ENCODE data around the gene REM2. TPM values are rescaled to one million over a fixed set of nuclear protein-coding genes. Genes with fewer than 3 reads are reported as not detected.

The REM2 gene
- total RNA-seq, 1 donor from 2014 or later, result 0.41 TPM

DNA sequence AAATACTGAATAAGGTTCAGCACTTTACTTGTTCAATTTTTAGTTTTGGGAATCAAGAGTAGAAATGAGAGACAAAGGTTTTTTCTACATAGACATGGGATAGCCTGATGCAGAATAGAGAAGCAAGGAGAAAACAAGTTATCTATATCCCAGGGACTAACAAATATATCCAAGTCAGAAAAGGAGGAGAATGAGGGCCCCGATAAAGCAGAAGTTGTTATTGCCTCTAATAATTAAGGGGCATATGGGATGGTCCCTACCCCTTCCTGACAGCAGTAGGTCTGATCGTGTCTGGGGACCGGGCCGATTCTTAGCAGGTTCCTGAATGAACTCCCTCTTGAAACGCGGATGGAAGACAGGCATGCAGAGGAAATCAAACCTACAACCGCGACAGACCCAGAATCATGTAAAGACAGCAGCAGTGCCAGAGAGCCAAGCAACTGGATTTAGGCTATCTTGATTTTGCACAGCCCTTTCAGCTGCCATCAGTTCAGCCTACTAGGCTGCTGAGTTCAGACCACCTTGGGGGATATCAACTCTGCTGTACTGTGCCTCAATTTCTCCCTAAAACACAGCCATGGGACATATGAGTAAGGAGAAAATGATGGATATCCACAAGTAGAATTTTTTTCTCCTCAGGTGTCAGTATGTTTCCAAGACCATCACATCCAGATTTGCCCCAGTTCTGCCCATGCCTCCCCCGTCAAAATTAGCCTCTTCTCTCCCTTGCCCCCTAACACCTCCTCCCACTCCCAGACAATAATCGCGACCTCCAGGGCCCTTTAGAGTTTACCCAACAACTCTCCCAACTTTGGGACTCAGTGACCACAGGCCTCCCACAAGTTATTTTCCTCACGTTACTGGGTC is 45.4 kb downstream of the REM2 start:
- Histone ChIP-seq H3K4me1 (peaks cover 17% of the 10 kb centered on the region), H3K9me3 (no peaks in the 10 kb centered on the region), H3K36me3 (peaks cover 38% of the 10 kb centered on the region), H3K4me3 (peak overlapping the region; percentile 89), H3K27ac (peak overlapping the region; percentile 87), H3K27me3 (no peaks in the 10 kb centered on the region)
- DNase-seq (no peak), ATAC-seq (no peak)
- intact Hi-C loops (cut with DNase I), result no loop called here
- TF ChIP-seq, protein P1, sequence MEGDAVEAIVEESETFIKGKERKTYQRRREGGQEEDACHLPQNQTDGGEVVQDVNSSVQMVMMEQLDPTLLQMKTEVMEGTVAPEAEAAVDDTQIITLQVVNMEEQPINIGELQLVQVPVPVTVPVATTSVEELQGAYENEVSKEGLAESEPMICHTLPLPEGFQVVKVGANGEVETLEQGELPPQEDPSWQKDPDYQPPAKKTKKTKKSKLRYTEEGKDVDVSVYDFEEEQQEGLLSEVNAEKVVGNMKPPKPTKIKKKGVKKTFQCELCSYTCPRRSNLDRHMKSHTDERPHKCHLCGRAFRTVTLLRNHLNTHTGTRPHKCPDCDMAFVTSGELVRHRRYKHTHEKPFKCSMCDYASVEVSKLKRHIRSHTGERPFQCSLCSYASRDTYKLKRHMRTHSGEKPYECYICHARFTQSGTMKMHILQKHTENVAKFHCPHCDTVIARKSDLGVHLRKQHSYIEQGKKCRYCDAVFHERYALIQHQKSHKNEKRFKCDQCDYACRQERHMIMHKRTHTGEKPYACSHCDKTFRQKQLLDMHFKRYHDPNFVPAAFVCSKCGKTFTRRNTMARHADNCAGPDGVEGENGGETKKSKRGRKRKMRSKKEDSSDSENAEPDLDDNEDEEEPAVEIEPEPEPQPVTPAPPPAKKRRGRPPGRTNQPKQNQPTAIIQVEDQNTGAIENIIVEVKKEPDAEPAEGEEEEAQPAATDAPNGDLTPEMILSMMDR (IDR thresholded peaks at IDR 0.05), result no peak

DNA sequence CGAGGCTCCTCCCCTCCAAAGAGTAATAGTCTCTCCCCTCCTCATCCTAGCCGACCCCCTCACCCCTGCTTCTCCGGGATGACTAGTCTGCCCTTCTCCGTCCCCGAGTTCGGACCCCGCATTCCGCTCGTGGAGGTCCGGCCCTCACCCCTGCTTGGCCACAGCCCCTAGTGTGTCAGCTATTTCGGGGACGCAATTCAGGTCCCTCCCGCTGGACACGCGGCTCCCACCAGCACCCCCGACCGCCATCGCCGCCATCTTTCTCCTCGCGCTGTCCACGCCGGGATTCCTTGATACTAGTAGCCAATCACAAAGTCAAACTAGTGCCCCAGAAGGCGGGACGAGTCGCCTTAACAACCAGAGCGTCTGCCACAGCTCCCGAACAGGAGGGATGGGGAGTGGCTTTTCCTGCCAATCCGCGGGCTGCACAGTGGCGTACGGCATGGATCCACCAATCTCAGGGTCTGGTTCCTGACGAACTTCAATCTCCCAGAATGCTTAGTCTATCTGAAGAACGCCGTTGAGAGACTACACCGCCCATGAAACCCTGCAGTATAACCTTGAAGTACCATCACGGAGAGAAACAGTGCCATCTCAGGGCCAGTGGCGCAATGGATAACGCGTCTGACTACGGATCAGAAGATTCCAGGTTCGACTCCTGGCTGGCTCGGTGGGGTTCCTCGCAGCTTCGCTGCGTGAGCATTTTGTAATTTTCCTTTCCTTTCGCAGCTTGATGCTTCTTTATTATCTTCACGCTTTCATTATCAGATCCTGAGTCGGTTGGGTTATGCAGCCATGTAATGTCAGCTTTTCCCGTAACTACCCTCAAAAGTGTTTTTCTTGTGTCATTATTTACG is 46.3 kb downstream of the REM2 start, which contains the start of gene PRMT5:
TSS of gene PRMT5 (minus strand) at position 273 of the 857 bp plus-strand sequence. CDS start at position 258, 15 bp downstream.
- intact Hi-C loops (cut with DNase I), result no loop called here

DNA sequence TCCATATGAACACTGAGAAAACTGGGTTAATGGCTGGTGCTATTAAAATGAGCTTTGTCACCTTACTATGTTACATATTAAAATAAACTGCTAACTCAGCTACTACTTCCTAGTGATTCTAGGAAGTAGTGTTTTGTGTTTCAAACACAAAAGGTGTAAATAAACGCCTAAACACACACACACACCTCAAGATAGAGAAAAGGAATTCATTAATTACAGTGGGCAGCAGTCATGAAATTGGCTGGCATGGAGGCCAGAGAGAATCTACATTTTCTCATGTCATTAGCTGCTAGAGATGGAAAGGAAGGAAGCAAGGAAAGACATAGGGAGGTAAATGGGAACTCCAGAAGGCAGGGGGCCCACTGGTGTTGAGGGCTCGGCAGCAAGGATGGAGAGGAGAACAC is 46.9 kb downstream of the REM2 start:
- no peak for ATAC-seq
- intact Hi-C loops (cut with DNase I), result no loop called here

More for the DNA sequence above, 46.3 kb downstream of the REM2 start, which contains the start of gene PRMT5:
- ATAC-seq (peak; percentile 98), DNase-seq (peak; percentile 98)
- Histone ChIP-seq H3K4me3 (peak within 1 kb of the TSS; percentile 89), H3K36me3 (peaks cover 29% of the 10 kb centered on the region), H3K9me3 (no peaks in the 10 kb centered on the region), H3K4me1 (peaks cover 17% of the 10 kb centered on the region), H3K27me3 (no peaks in the 10 kb centered on the region), H3K27ac (peak within 1 kb of the TSS; percentile 87)
- TF ChIP-seq, protein P1 (IDR thresholded peaks at IDR 0.05), result no peak

DNA sequence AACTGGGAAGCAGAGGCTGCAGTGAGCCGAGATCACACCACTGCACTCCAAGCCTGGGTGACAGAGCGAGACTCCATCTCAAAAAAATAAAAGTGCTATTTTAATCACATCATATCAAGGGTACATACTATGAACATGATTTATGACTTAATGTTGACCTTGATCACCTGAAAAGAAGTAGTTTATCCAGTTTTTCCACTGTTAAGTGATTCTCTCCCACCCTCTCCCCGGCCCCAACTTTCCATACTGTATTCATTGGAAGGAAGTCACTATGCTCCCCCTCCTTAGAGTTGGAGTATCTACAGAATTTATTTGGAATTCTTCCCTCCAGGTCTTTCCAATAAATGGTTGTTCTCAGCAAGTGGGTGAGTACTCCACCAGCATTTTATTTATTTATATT is 49.1 kb downstream of the REM2 start:
- intact Hi-C loops (cut with DNase I), result no loop called here
- H3K27ac ChIP-seq, result no peak overlapping the region
- TF ChIP-seq, protein P1 (IDR thresholded peaks at IDR 0.05), result no peak
- no peak overlapping the region for H3K4me3 ChIP-seq
- H3K4me1 ChIP-seq, result peaks cover 17% of the 10 kb centered on the region
- peaks cover 1% of the 10 kb centered on the region for H3K36me3 ChIP-seq
- H3K9me3 ChIP-seq, result no peaks in the 10 kb centered on the region
- ATAC-seq (no peak), DNase-seq (no peak)
- H3K27me3 ChIP-seq, result no peaks in the 10 kb centered on the region

More for the DNA sequence above, 46.9 kb downstream of the REM2 start:
- peak overlapping the region; percentile 85 for H3K27ac ChIP-seq
- H3K4me3 ChIP-seq, result peak overlapping the region; percentile 89
- peaks cover 17% of the 10 kb centered on the region for H3K4me1 ChIP-seq
- H3K36me3 ChIP-seq, result peaks cover 23% of the 10 kb centered on the region
- TF ChIP-seq, protein P1 (IDR thresholded peaks at IDR 0.05), result no peak
- DNase-seq, result no peak
- H3K27me3 ChIP-seq, result no peaks in the 10 kb centered on the region
- H3K9me3 ChIP-seq, result no peaks in the 10 kb centered on the region

DNA sequence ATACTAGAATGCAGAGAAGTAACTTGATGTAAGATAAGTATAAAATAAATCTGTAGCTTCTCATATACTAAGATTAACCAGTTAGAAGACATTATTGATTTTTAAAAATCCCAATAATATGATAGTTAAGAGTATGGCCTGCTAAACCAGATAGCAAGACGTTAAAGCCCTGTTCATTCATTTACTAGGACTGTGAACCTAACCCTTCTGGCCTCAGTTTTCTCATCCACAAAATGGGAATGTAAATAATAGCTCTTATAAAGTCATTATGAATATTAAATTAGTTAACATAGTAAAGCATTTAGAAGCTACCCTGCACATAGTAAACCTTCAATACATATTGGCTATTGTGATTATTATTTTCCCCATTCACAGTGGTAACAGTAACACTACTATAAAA is 52.1 kb downstream of the REM2 start:
- ATAC-seq (no peak), DNase-seq (no peak)
- no peak overlapping the region for H3K27ac ChIP-seq
- peaks cover 4% of the 10 kb centered on the region for H3K4me1 ChIP-seq
- H3K9me3 ChIP-seq, result no peaks in the 10 kb centered on the region
- no peaks in the 10 kb centered on the region for H3K36me3 ChIP-seq
- intact Hi-C loops (cut with DNase I), result no loop called here
- no peak overlapping the region for H3K4me3 ChIP-seq
- TF ChIP-seq, protein P1 (IDR thresholded peaks at IDR 0.05), result no peak
- H3K27me3 ChIP-seq, result no peaks in the 10 kb centered on the region

Other genes starting within 250 kb of the REM2 start
- not detected for gene OR6J1, start 238.9 kb upstream of the REM2 start, total RNA-seq
- gene OXA1L, start 116.5 kb upstream of the REM2 start, total RNA-seq, result 105 TPM
- 84.4 TPM for gene SLC7A7, start 67.8 kb upstream of the REM2 start, total RNA-seq
- 58.4 TPM for gene MRPL52, start 53.3 kb upstream of the REM2 start, total RNA-seq
- 149 TPM for gene MMP14, start 46.6 kb upstream of the REM2 start, total RNA-seq
- 142 TPM for gene LRP10, start 11.5 kb upstream of the REM2 start, total RNA-seq
- gene RBM23, start 35.9 kb downstream of the REM2 start, total RNA-seq, result 83.5 TPM
- gene PRMT5, start 46.2 kb downstream of the REM2 start, total RNA-seq, result 38.9 TPM
- gene HAUS4, start 73.9 kb downstream of the REM2 start, total RNA-seq, result 44.7 TPM
- 37.8 TPM for gene AJUBA, start 99.3 kb downstream of the REM2 start, total RNA-seq
- 8.4 TPM for gene C14orf93, start 126.9 kb downstream of the REM2 start, total RNA-seq
- 75.7 TPM for gene PSMB5, start 151.7 kb downstream of the REM2 start, total RNA-seq
- gene PSMB11, start 159.0 kb downstream of the REM2 start, total RNA-seq, result not detected
- 7.8 TPM for gene CDH24, start 174.3 kb downstream of the REM2 start, total RNA-seq
- 161 TPM for gene ACIN1, start 211.9 kb downstream of the REM2 start, total RNA-seq
- gene C14orf119, start 212.3 kb downstream of the REM2 start, total RNA-seq, result 55.3 TPM
- not detected for gene CIROP, start 221.8 kb downstream of the REM2 start, total RNA-seq
- not detected for gene CEBPE, start 236.0 kb downstream of the REM2 start, total RNA-seq